Prostate gland (tissue), 2 donors: ENCODE results near the gene SULT1B1. TPM values are rescaled to one million over a fixed set of nuclear protein-coding genes. Genes with fewer than 3 reads are reported as not detected.
"Not testable (repeated sequence)": the region's sequence is repeated elsewhere in the genome, so short reads cannot be mapped to it uniquely, and the experiment has no call there.

Experiments used
- DNase-seq: peaks from one replicate; pipeline ENCODE4 v3.0.0-alpha.2; 2019; ENCODE audit warnings: low spot score
- H3K27ac ChIP-seq, 2 donors: fragments of 200-600 bp; sonication (generic); 2 replicates each; pipeline ENCODE4 v1.5.1; 2017 to 2019
- H3K27me3 ChIP-seq: fragments of 200-600 bp; sonication (generic); replicated peaks from 2 replicates; pipeline ENCODE4 v1.5.1; 2019; ENCODE audit not compliant: insufficient read depth
- H3K36me3 ChIP-seq, 2 donors: fragments of 200-600 bp; sonication (generic); 1 replicate in 1 of 2; 2 replicates in 1 of 2; pipeline versions ENCODE4 v1.5.1 to v1.8.1; 2017 to 2019
- H3K4me1 ChIP-seq: fragments of 200-600 bp; sonication (generic); replicated peaks from 2 replicates; pipeline ENCODE4 v1.5.1; 2019
- H3K4me3 ChIP-seq, 2 donors: fragments of 200-600 bp; sonication (generic); 2 replicates each; pipeline ENCODE4 v1.5.1; 2017 to 2019
- H3K9me3 ChIP-seq: fragments of 200-600 bp; sonication (generic); 2 replicates; pipeline ENCODE4 v1.5.1; 2017
- POLR2A ChIP-seq: fragments of 450-650 bp; IDR thresholded peaks from one replicate; pipeline ENCODE4 v1.6.1; 2016; ENCODE audit warnings: antibody characterized with exemption, mild to moderate bottlenecking
- POLR2AphosphoS5 ChIP-seq: sonication (generic); formaldehyde crosslinking; IDR thresholded peaks from one replicate; pipeline ENCODE4 v1.6.1; 2017; ENCODE audit warnings: antibody characterized with exemption
- WGBS: methylation state at CpG from one replicate; pipeline ENCODE4 v1.1.5; 2018; 5-methylcytosine and 5-hydroxymethylcytosine counted together
- intact Hi-C: fragments of 100-400 bp; cut with DNase I; formaldehyde crosslinking; loops from one replicate; pipeline ENCODE4 v1.14.2; 2022
- total RNA-seq, 2 donors: library from RNA; depleted of rRNA; stranded (reverse); fragments of >200 nt; gene quantifications; one replicate each; pipeline ENCODE4 v1.1.0, GENCODE V29; 2016
- TF ChIP-seq, protein P1 (sequence below), 4 experiments: fragments of 200-600 bp in 2 of 4; fragments of 450-650 bp in 2 of 4; sonication (generic) in 2 of 4; IDR thresholded peaks; 1 replicate in 3 of 4; 2 replicates in 1 of 4; pipeline ENCODE4 v1.5.1; 2016 to 2019; ENCODE audit warnings: antibody characterized with exemption in 4 of 4, mild to moderate bottlenecking in 2 of 4, moderate library complexity in 2 of 4

Gene SULT1B1
- total RNA-seq, 2 donors from 2014 or later, result 0.36 to 3.0 TPM

DNA sequence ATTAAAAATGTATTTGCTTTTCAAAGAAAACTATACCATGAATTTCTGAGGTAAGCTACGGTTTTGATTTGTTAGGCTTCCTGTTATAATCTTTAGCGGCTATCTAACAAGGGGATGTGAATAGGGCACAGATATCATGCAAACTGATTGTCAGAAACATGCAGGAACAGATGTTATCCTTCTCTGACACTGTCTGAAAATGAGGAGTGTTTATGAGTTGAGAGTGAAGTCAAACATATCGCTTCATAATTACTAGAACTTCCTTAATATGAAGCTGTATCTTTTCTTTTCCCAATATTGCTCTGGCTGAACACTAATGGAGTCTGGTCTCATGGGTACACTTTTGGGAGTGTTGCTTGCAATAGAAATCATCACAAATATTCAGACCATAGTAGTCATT is 16.3 kb upstream of the SULT1B1 start:
- H3K4me1 ChIP-seq, result no peaks in the 10 kb centered on the region
- no peaks in the 10 kb centered on the region for H3K9me3 ChIP-seq
- 70% methylated on average over 3 of the region's 3 CpGs for WGBS
- H3K4me3 ChIP-seq, result no peak overlapping the region
- TF ChIP-seq POLR2A, result no peak
- TF ChIP-seq, protein P1, sequence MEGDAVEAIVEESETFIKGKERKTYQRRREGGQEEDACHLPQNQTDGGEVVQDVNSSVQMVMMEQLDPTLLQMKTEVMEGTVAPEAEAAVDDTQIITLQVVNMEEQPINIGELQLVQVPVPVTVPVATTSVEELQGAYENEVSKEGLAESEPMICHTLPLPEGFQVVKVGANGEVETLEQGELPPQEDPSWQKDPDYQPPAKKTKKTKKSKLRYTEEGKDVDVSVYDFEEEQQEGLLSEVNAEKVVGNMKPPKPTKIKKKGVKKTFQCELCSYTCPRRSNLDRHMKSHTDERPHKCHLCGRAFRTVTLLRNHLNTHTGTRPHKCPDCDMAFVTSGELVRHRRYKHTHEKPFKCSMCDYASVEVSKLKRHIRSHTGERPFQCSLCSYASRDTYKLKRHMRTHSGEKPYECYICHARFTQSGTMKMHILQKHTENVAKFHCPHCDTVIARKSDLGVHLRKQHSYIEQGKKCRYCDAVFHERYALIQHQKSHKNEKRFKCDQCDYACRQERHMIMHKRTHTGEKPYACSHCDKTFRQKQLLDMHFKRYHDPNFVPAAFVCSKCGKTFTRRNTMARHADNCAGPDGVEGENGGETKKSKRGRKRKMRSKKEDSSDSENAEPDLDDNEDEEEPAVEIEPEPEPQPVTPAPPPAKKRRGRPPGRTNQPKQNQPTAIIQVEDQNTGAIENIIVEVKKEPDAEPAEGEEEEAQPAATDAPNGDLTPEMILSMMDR (IDR thresholded peaks at IDR 0.05), result no peak
- no peak for TF ChIP-seq POLR2AphosphoS5
- DNase-seq, result no peak
- no peak overlapping the region for H3K27ac ChIP-seq
- no peaks in the 10 kb centered on the region for H3K27me3 ChIP-seq
- intact Hi-C loops, result no loop called here
- H3K36me3 ChIP-seq, result no peaks in the 10 kb centered on the region

DNA sequence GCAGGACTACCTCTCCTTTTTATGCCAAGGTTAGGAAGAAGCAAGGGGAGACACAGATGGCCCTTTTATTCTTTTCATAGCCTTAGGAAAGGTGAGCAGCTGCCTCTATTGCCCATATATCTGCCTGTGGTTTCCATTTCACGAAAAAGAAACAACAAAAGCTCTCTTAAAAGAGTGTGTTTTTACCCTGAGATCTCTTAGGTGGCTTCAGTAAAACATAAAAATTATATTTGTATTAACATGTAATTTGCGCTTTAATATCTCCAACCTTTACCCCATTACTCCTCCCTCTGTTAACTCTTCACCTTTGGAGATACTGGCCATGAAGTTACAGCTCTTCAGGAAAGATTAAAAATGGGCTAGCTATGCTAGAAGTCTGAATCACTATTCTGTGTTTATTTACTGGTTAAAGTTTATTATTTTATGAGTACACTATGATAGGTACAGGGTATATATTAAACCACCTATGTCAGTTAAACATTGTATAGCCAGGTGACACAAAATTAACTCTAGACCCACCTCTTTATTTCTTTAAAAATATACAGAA is 15.0 kb upstream of the SULT1B1 start:
- no peak for DNase-seq
- no peaks in the 10 kb centered on the region for H3K4me1 ChIP-seq
- no peak overlapping the region for H3K4me3 ChIP-seq
- no peaks in the 10 kb centered on the region for H3K36me3 ChIP-seq
- WGBS, result 87% methylated on average over 2 of the region's 2 CpGs
- TF ChIP-seq POLR2A (no peak), POLR2AphosphoS5 (no peak)
- TF ChIP-seq, protein P1 (IDR thresholded peaks at IDR 0.05), result no peak
- intact Hi-C loops, result no loop called here
- H3K27me3 ChIP-seq, result no peaks in the 10 kb centered on the region
- H3K27ac ChIP-seq, result no peak overlapping the region
- no peaks in the 10 kb centered on the region for H3K9me3 ChIP-seq

DNA sequence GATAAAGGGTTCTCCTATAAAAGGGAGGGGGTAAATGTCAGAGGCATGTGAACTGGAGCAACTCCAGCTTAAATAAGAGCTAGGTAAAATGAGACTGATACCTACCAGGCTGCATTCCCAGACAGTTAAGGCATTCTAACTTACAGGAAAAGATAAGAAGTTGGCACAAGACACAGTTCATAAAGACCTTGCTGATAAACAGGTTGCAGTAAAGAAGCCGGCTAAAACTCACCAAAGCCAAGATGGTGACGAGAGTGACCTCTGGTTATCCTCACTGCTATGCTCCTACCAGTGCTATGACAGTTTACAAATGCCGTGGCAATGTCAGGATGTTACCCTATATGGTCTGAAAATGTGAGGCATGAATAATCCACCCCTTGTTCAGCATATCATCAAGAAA is 13.1 kb upstream of the SULT1B1 start:
- TF ChIP-seq POLR2AphosphoS5 (no peak), POLR2A (no peak)
- TF ChIP-seq, protein P1 (IDR thresholded peaks at IDR 0.05), result no peak
- no peaks in the 10 kb centered on the region for H3K4me1 ChIP-seq
- no peaks in the 10 kb centered on the region for H3K27me3 ChIP-seq
- H3K4me3 ChIP-seq, result no peak overlapping the region
- intact Hi-C loops, result no loop called here
- WGBS, result 66% methylated on average over 3 of the region's 3 CpGs
- H3K27ac ChIP-seq, result no peak overlapping the region
- no peaks in the 10 kb centered on the region for H3K9me3 ChIP-seq
- no peak for DNase-seq
- no peaks in the 10 kb centered on the region for H3K36me3 ChIP-seq

DNA sequence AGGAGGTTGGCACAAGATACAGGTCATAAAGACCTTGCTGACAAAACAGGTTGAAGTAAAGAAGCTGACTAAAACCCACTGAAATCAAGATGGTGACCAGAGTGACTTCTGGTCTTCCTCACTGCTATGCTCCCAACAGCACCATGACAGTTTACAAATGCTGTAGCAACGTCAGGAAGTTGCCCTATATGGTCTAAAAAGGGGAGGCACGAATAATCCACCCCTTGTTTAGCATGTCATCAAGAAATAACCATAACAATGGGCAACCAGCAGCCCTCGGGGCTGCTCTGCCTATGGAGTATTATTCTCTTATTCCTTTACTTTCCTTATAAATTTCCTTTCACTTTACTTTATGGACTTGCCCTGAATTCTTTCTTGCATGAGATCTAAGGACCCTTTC is 8.1 kb upstream of the SULT1B1 start:
- H3K4me1 ChIP-seq, intact Hi-C loops, H3K27me3 ChIP-seq, H3K4me3 ChIP-seq, H3K27ac ChIP-seq, H3K36me3 ChIP-seq, H3K9me3 ChIP-seq, DNase-seq: not testable (repeated sequence)
- WGBS, result 57% methylated on average over 3 of the region's 3 CpGs

DNA sequence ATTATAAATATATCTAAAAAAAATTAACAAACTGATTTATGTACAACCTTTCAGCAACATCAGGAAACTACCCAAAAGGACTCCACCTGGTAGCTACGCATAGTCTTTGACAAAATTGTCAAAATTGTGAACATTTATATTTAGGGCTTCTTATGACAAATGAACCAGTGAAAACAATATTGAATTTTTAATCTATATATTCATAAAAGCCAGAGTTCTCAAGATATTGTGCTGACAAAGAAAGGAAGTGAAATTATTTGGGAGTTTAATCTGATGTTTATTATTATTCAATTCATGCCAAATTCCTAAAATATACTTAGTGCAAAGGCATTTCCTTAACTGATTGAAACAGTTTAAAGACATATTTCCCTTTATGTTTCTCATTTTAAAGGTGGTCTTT is 5.3 kb upstream of the SULT1B1 start:
- Histone ChIP-seq H3K9me3 (no peaks in the 10 kb centered on the region), H3K4me1 (no peaks in the 10 kb centered on the region), H3K27me3 (no peaks in the 10 kb centered on the region), H3K27ac (no peak overlapping the region), H3K36me3 (no peaks in the 10 kb centered on the region), H3K4me3 (no peak overlapping the region)
- intact Hi-C loops, result no loop called here
- DNase-seq, result no peak
- WGBS, result 93% methylated on average over 1 of the region's 1 CpG
- TF ChIP-seq, protein P1 (IDR thresholded peaks at IDR 0.05), result no peak
- TF ChIP-seq POLR2A (no peak), POLR2AphosphoS5 (no peak)
